ENCODE results near the gene ELOVL6. TPM values are rescaled to one million over a fixed set of nuclear protein-coding genes. Genes with fewer than 3 reads are reported as not detected.

Gene ELOVL6
- total and polyA plus RNA-seq, 2 of the 4 experiments (the other 2 are of a cell fraction) = 17.9 to 19.0 TPM

GRCh38 chr4:110198049-110198434, 373 bp downstream of the ELOVL6 start:
- H3K36me3 ChIP-seq (ENCODE audit: control insufficient read depth, insufficient read depth, low read length) = no peaks in the 10 kb centered on the region
- H3K4me1 ChIP-seq (ENCODE audit: control insufficient read depth, insufficient read depth, low read length) = no peaks in the 10 kb centered on the region
- BruUV-seq (replicated peaks) = no TSS peak
- 3% methylated on average over 6 of the region's 24 CpGs; no CpG with 5 or more reads in 1 of the 2 experiments for WGBS, 2 experiments (ENCODE audit: extremely low coverage in 2 of 2, insufficient read length in 1 of 2)
- peak; percentile 5 for ATAC-seq (ENCODE audit: low read depth)
- H2AFZ ChIP-seq (replicated peaks; ENCODE audit: low read length, poor library complexity) = peak overlapping the region; percentile 84
- H4K20me1 ChIP-seq (ENCODE audit: insufficient read depth, low read length) = no peaks in the 10 kb centered on the region
- intact Hi-C loops (cut with micrococcal nuclease) (loop anchor here (1.0 to 5.0 kb wide), 4 partner anchors 91 to 314 kb away; no protein-coding TSS in a partner anchor), in situ Hi-C loops (cut with MboI; ENCODE audit: low sequenced_read_pairs) (no loop called here), dilution Hi-C loops (cut with HindIII; ENCODE audit: low sequenced_read_pairs, unreplicated experiment) (no loop called here)
- H3K9me3 ChIP-seq (ENCODE audit: control insufficient read depth, insufficient read depth, low read length) = no peaks in the 10 kb centered on the region
- H2BK5ac ChIP-seq (ENCODE audit: low read depth, low read length, poor library complexity, severe bottlenecking) = peak overlapping the region; percentile 62
- H3K27ac ChIP-seq (ENCODE audit: insufficient read depth, low read length) = peak overlapping the region; percentile 69
- no peak overlapping the region for H2BK15ac ChIP-seq (ENCODE audit: low read depth, low read length)
- POLR2A ChIA-PET (ENCODE audit: unreplicated experiment) = no interaction called here
- peaks cover 12 to 23% of the 10 kb centered on the region in 2 experiments; a peak in 3 of 4 replicates for H3K79me1 ChIP-seq (ENCODE audit: low read depth in 1 of 2, low read length in 2 of 2)
- no peaks in the 10 kb centered on the region for H3K27me3 ChIP-seq (ENCODE audit: control insufficient read depth, insufficient read depth, low read length)
- H3K9ac ChIP-seq (ENCODE audit: low read depth, low read length) = peak overlapping the region; percentile 76
- H4K5ac ChIP-seq (ENCODE audit: low read depth, low read length) = peak overlapping the region; percentile 7; the same call in 1 of the 2 replicates
- H2BK120ac ChIP-seq (ENCODE audit: low read depth, low read length) = peak overlapping the region; percentile 51; the same call in 1 of the 2 replicates
- H3K4me3 ChIP-seq (ENCODE audit: insufficient read depth, low read depth, low read length) = peak overlapping the region; percentile 76
- peak overlapping the region; percentile 83 for H2AK9ac ChIP-seq (replicated peaks; ENCODE audit: low read depth, low read length, poor library complexity)
- CTCF ChIA-PET = no interaction called here
- no peaks in the 10 kb centered on the region for H3K9me1 ChIP-seq (ENCODE audit: insufficient read depth, low read length)
- H4K91ac ChIP-seq (ENCODE audit: insufficient read depth, low read depth, low read length) = peak overlapping the region; percentile 14; the same call in 1 of the 2 replicates
- H3K4me2 ChIP-seq (ENCODE audit: low read depth, low read length) = peak overlapping the region; percentile 92
- H3K18ac ChIP-seq (ENCODE audit: low read depth, low read length) = peak overlapping the region; percentile 33; the same call in 1 of the 2 replicates
- no peak for TF ChIP-seq MXI1 (IDR thresholded peaks at IDR 0.05; ENCODE audit: borderline replicate concordance, low read depth, low read length)
- no peak for TF ChIP-seq SMC3 (IDR thresholded peaks at IDR 0.05; ENCODE audit: low read depth, low read length)
- no peak for TF ChIP-seq CHD1 (IDR thresholded peaks at IDR 0.05; ENCODE audit: low read depth, low read length)
- no peak for TF ChIP-seq NFE2L2 (IDR thresholded peaks at IDR 0.05; ENCODE audit: low read depth, low read length)
- TF ChIP-seq RAD21 (IDR thresholded peaks at IDR 0.05; ENCODE audit: low read length) = no peak
- no peak for TF ChIP-seq MAZ (IDR thresholded peaks at IDR 0.05; ENCODE audit: borderline replicate concordance, low read depth, low read length)
- TF ChIP-seq RCOR1 (IDR thresholded peaks at IDR 0.05; ENCODE audit: insufficient replicate concordance, low read length) = no peak
- H4K8ac ChIP-seq (ENCODE audit: low read depth in 2 of 2, low read length in 2 of 2) = peak overlapping the region; percentile 71 to 77; a peak in 3 of 4 replicates
- no peak overlapping the region for H2BK20ac ChIP-seq (ENCODE audit: low read depth, low read length)
- peak overlapping the region; percentile 80 for H3K14ac ChIP-seq (replicated peaks; ENCODE audit: low read depth, low read length)
- no peak overlapping the region for H2AK5ac ChIP-seq (ENCODE audit: low read depth, low read length)
- peak overlapping the region; percentile 74 for H3K56ac ChIP-seq (ENCODE audit: extremely low read depth, insufficient read depth, low read length)
- peak overlapping the region; percentile 86 for H3K4ac ChIP-seq (ENCODE audit: low read depth, low read length)
- H3K23ac ChIP-seq (ENCODE audit: low read depth, low read length) = peak overlapping the region; percentile 93
- peak; percentile 39 for DNase-seq
